Measurements from ENCODE around the gene LZTR1. TPM values are rescaled to one million over a fixed set of nuclear protein-coding genes. Genes with fewer than 3 reads are reported as not detected.

Gene LZTR1
- 29.5 and 33.8 TPM in 2 replicates for total RNA-seq

GRCh38 chr22:20981787-20982562 lies at the start of gene LZTR1:
Gene LZTR1 (plus strand): TSS chr22:20982297. CDS start chr22:20982372, 75 bp downstream.

GRCh38 chr22:20966883-20967696 lies 15.0 kb upstream of the LZTR1 start, which contains the start of gene AIFM3:
Gene AIFM3 (plus strand): TSS chr22:20967255. CDS start chr22:20967945, 690 bp downstream.

GRCh38 chr22:21001601-21002325 lies 19.7 kb downstream of the LZTR1 start, which contains the start of gene THAP7:
Gene THAP7 (minus strand): TSS chr22:21002118. CDS start chr22:21001911, 207 bp downstream.

GRCh38 chr22:21014726-21015465 lies 32.8 kb downstream of the LZTR1 start, which contains the start of gene P2RX6:
Gene P2RX6 (plus strand): TSS chr22:21015165. CDS start chr22:21015175, 10 bp downstream.

GRCh38 chr22:21032037-21032867 lies 50.2 kb downstream of the LZTR1 start, which contains the start of gene SLC7A4:
Gene SLC7A4 (minus strand): TSS chr22:21032561. CDS start chr22:21031812, 749 bp downstream.

GRCh38 chr22:21045585-21046294 lies 63.6 kb downstream of the LZTR1 start, which contains the start of gene LRRC74B:
Gene LRRC74B (plus strand): TSS chr22:21045946. CDS start chr22:21045987, 41 bp downstream.

Other genes with a start within 250 kb of the LZTR1 start
- not detected in 2 replicates for gene SERPIND1, start 208.2 kb upstream of the LZTR1 start, total RNA-seq
- gene PI4KA, start 123.5 kb upstream of the LZTR1 start, total RNA-seq, result 39.7 and 40.6 TPM in 2 replicates
- gene SNAP29, start 123.3 kb upstream of the LZTR1 start, total RNA-seq, result 16.1 and 20.3 TPM in 2 replicates
- 35.2 and 37.0 TPM in 2 replicates for gene CRKL, start 64.9 kb upstream of the LZTR1 start, total RNA-seq
- 0.17 and 1.1 TPM in 2 replicates for gene AIFM3, start 15.0 kb upstream of the LZTR1 start, total RNA-seq
- gene THAP7, start 19.8 kb downstream of the LZTR1 start, total RNA-seq, result 34.0 TPM in 2 replicates
- gene P2RX6, start 32.9 kb downstream of the LZTR1 start, total RNA-seq, result 4.1 and 4.3 TPM in 2 replicates
- gene SLC7A4, start 50.3 kb downstream of the LZTR1 start, total RNA-seq, result 0.51 and 2.7 TPM in 2 replicates
- gene LRRC74B, start 63.6 kb downstream of the LZTR1 start, total RNA-seq, result not detected in 2 replicates

All from pericardium fibroblast (primary cell).